GM18868 (cell line): ENCODE results near the gene ITPR1.

Experiments
- ATAC-seq: cut with Tn5 transposase; IDR thresholded peaks from one replicate; pipeline ENCODE4 v1.9.1; 2021; ENCODE audit warnings: mild to moderate bottlenecking, moderate library complexity; ENCODE audit not compliant: unreplicated experiment

ITPR1 gene

GRCh38 chr3:4478261-4478660 is 14.9 kb upstream of the ITPR1 start:
- no peak for ATAC-seq

DNA sequence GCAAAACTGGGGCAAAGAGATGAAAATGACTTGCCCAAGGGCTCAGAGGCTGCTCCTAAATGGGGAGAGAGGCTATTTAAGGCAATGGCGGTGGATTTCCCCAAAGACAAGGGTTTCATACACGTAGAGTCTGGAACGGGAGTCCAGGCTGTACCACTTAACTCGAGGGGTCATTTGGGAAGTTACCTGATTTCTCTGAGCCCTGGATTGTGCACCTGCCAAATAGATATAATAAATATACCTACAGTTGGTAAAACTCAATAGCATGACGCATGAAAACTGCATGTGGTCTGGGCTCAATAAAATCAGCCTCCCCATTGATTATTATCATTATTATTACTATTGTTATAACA is 1.3 kb upstream of the ITPR1 start:
- no peak for ATAC-seq

- ATAC-seq = no peak
Observed at GRCh38 chr3:4492208-4493013, 737 bp upstream of the ITPR1 start.

- ATAC-seq = no peak
Observed at GRCh38 chr3:4493941-4494894, 1.1 kb downstream of the ITPR1 start.

GRCh38 chr3:4494895-4495264 is 1.7 kb downstream of the ITPR1 start:
- peak; percentile 36 for ATAC-seq

GRCh38 chr3:4495294-4496086 is 2.3 kb downstream of the ITPR1 start:
- no peak for ATAC-seq

- ATAC-seq = no peak
Observed at GRCh38 chr3:4496087-4496452, 2.9 kb downstream of the ITPR1 start.

- no peak for ATAC-seq
Observed at GRCh38 chr3:4497005-4497692, 4.0 kb downstream of the ITPR1 start.

GRCh38 chr3:4497843-4498324 is 4.7 kb downstream of the ITPR1 start:
- ATAC-seq = no peak

GRCh38 chr3:4498446-4498845 is 5.3 kb downstream of the ITPR1 start:
- ATAC-seq = no peak

- no peak for ATAC-seq
Observed at GRCh38 chr3:4501437-4501836, 8.3 kb downstream of the ITPR1 start.

- ATAC-seq = no peak
Observed at GRCh38 chr3:4501927-4502326, 8.8 kb downstream of the ITPR1 start.

DNA sequence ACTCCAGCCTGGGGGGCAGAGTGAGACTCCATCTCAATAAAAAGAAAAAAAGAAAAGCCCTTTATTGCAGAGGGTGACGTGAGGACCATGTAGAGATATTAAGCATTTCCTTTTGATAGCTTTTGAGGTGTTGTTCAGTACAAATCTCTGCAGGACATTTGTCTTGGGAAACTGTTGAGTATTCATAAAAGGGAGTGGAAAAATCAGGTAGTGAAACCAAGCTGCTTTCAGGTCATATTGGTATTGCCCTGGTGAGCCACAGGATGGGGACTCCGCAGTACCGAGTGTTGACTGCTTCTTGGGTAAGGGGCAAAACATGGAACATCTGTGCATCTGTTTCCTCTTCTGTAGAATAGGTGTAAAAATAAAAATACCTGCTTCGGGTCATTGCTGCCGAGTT is 9.9 kb downstream of the ITPR1 start:
- peak; percentile 66 for ATAC-seq

DNA sequence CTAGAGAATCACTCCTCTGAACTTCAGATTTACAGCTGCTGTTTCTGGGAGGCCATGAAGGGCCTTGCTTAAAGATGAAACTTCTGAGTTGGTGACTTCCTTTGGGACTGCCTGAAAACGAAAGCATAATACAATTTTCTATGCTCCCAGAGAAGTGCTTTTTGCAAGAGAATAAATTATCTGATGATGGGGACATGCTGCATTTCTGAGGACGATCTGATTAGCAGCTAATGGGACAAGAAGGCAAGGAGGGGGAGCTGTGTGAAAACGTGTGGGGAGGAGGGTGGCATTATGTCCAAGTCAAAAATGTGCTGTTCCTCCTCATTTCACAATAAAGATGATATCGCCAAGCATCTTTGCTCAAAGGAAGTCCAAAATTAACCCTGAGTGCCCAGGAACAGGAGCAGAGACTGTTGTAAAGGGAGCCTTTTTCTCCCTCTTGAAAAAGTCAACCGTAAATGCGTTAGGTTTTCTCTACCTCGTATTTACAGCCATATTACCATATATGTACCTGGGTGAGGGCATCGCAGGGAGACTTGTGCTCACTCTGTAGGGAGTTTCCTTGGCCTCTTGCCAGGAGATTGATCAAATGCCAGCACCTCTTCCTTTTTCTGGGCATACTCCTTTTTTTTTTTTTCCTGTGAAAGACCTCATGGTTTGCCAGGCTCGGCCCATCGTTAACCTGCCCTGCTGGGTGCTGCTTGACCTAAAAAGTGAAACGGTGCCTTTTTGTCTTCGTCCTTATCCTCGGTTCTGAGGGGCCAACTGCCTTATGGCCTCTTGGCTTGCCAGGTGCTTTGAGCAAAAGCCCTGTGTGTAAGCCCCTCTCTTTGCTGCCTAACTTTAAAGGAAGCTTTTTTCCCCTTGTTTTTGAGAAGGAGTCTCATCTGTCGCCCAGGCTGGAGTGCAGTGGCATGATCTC is 11.5 kb downstream of the ITPR1 start:
- no peak for ATAC-seq

DNA sequence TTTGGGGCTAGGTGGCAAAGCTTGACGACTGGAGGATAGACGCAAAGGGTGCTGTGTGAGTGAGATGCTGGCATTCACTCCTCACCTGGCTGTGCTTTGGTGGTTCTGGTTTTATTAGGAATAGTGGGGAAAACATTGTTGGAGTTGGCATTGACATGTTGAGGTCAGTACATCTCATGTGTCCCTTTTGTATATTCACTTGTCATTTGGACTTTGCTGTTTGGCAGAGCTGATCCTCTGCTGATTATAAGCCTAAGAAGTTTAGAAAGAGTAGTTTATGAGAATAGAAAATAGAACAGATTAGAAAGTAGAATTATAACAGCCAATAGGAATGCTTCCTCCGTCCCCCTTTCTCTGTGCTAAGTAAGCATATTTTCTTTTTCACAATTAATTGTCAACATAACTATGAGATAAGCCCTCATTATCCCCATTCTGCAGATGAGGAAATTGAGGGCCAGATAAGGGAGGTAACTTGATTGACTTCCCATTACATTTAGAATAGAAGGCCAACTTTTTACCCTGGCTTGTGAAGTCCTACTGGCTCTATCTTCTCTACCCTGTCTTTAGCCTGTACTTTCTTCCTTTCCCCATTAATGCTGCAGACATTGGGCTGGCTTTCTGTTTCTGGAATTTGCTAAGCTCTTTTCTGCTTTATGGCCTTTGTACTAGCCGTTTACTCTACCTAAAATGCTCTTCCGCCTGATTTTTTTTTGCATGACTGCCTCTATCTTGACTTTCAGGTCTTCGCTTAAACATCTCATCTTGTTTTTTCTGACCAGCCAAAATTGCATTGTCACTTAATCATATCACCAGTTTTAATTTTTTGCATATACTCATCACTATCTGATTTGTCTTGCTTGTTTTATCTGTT is 12.8 kb downstream of the ITPR1 start:
- ATAC-seq = no peak

GRCh38 chr3:4506559-4507023 is 13.4 kb downstream of the ITPR1 start:
- ATAC-seq = no peak

- peak; percentile 10 for ATAC-seq
Observed at GRCh38 chr3:4507024-4507596, 14.0 kb downstream of the ITPR1 start.
